ENCODE measurements around the gene PPP6R1. TPM values are rescaled to one million over a fixed set of nuclear protein-coding genes. Genes with fewer than 3 reads are reported as not detected.

Gene PPP6R1
- total and polyA plus RNA-seq, 7 donors = 17.1 to 78.1 (median 22.9) TPM

GRCh38 chr19:55283548-55284377, 24.9 kb upstream of the PPP6R1 start, which contains the start of gene BRSK1:
TSS of gene BRSK1 (plus strand) at chr19:55283997. CDS start at chr19:55284443, 446 bp downstream.
- Histone ChIP-seq H3K4me1 (peaks cover 0 to 42% (median 36%) of the 10 kb centered on the region in 4 donors), H3K36me3 (peaks cover 0 to 11% (median 0%) of the 10 kb centered on the region in 4 donors), H3K27me3 (no peaks in the 10 kb centered on the region), H3K4me3 (peak within 1 kb of the TSS; percentile 47 to 95 (median 80)), H3K27ac (peak within 1 kb of the TSS; percentile 87 to 93 (median 90)), H3K9me3 (no peaks in the 10 kb centered on the region)
- DNase-seq = peak; percentile 91
- no peak for TF ChIP-seq EP300 (IDR thresholded peaks at IDR 0.05)
- no peak for TF ChIP-seq CTCF (IDR thresholded peaks at IDR 0.05)
- TF ChIP-seq POLR2AphosphoS5 (IDR thresholded peaks at IDR 0.05) = no peak
- no peak for TF ChIP-seq POLR2A (IDR thresholded peaks at IDR 0.05)
- WGBS, 2 donors = 6 to 7% methylated on average over 44 of the region's 44 CpGs
- intact Hi-C loops (cut with DNase I) = loop anchor here (5.0 to 10.0 kb wide), 2 partner anchors 104 to 211 kb away; partner anchors contain the start of gene RPL28

DNA sequence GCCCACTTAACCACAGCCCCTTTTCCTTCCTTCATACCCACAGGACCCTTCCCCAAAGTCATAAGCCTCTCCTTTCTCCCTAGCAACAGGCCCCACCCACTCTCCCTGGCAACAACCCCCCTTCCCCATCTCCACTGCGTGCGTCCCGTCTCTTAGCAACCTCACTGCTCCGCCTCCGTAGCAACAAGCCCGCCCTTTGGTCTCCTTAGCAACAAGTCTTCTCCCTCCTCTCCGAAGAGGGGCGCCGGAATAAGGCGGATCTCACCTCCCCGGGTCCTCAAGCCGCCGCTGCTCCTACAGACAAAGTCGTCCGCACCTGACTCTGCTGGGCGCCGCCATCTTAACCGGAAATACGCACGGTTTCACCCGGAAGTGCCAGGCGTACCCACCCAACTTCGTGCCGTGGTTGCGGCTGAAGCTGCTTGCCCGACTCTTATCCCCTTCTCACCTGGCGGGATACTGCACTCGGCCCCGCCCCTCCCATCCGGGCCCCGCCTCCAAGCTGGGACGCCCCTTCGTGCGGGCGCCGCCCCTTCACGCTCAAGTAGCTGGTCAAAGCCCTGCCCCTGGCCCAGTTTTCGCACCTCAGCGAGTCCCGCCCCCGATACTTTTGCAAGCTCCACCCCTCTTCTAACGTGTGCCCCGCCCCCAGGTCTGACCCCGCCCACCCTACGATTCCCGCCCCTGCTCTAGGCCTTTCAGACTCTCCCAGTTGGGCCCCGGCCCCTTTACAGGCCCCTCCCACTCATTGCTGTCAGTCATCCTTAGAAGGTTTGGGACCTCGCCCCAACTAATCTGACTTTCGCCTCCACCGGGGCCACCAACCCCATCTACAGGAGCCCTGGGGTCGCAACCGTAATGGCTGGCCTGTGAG, 21.2 kb upstream of the PPP6R1 start, which contains the start of gene HSPBP1:
Gene HSPBP1, minus strand, starts transcription at position 341 of the 874 bp plus-strand sequence. CDS start 502 bp downstream, outside the sequence.
- Histone ChIP-seq H3K27ac (peak within 1 kb of the TSS; percentile 78 to 86 (median 81)), H3K9me3 (no peaks in the 10 kb centered on the region), H3K27me3 (no peaks in the 10 kb centered on the region), H3K36me3 (peaks cover 0 to 23% (median 3%) of the 10 kb centered on the region in 4 donors), H3K4me3 (peak within 1 kb of the TSS; percentile 47 to 80 (median 68)), H3K4me1 (peaks cover 0 to 35% (median 30%) of the 10 kb centered on the region in 4 donors)
- TF ChIP-seq POLR2AphosphoS5 (IDR thresholded peaks at IDR 0.05) (peak; percentile 15 to 69 (median 62)), CTCF (IDR thresholded peaks at IDR 0.05) (no peak)
- 5 to 6% methylated on average over 52 of the region's 52 CpGs for WGBS, 2 donors
- intact Hi-C loops (cut with DNase I) = loop anchor here (1.0 to 10.0 kb wide), 4 partner anchors 21 to 215 kb away; partner anchors contain the start of genes ISOC2, PPP6R1 and RPL28
- DNase-seq = peak; percentile 98

GRCh38 chr19:55279340-55279739, 20.5 kb upstream of the PPP6R1 start:
- H3K36me3 ChIP-seq = peaks cover 0 to 30% (median 3%) of the 10 kb centered on the region in 4 donors
- no peak for DNase-seq
- peaks cover 0 to 28% (median 24%) of the 10 kb centered on the region in 4 donors for H3K4me1 ChIP-seq
- no peaks in the 10 kb centered on the region for H3K9me3 ChIP-seq
- H3K27me3 ChIP-seq = no peaks in the 10 kb centered on the region
- peak overlapping the region; percentile 47 to 80 (median 68) for H3K4me3 ChIP-seq
- TF ChIP-seq EP300 (IDR thresholded peaks at IDR 0.05) (no peak), POLR2A (IDR thresholded peaks at IDR 0.05) (no peak), POLR2AphosphoS5 (IDR thresholded peaks at IDR 0.05) (no peak), CTCF (IDR thresholded peaks at IDR 0.05) (no peak)
- WGBS, 2 donors = 5 to 13% methylated on average over 23 of the region's 23 CpGs
- H3K27ac ChIP-seq = peak overlapping the region; percentile 78 to 86 (median 81)
- intact Hi-C loops (cut with DNase I) = no loop called here

DNA sequence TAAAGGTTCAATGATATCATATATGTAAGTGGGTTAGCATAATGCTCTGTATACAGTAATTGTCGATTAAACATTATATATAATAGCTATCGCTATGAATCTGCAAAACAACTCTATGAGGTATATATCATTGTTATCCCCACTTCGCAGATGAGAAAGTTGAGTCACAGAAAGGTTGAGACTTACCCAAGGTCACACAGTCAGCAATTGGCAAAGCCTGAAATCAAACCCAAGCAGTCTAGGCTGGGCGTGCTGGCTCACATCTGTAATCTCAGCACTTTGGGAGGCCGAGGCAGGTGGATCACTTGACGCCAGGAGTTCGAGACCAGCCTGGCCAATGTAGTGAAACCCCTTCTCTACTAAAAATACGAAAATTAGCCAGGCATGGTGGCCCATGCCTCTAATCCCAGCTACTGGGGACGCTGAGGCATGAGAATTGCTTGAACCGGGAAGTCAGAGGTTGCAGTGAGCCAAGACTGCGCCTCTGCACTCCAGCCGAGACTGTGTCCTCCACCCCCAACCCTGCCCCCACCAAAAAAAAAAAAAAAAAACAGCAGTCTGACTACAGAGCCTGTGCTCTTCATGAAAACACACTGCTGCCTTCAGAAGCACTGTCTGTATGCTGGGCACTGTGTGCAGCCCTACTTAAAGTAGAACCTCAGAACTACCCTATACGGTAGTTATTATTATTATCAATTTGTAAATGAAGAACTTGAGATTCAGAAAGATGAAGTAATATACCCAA, 19.7 kb upstream of the PPP6R1 start:
- 90 to 94% methylated on average over 13 of the region's 13 CpGs for WGBS, 2 donors
- peaks cover 0 to 23% (median 19%) of the 10 kb centered on the region in 4 donors for H3K4me1 ChIP-seq
- TF ChIP-seq EP300 (IDR thresholded peaks at IDR 0.05) = no peak
- no peak for TF ChIP-seq CTCF (IDR thresholded peaks at IDR 0.05)
- no peak for TF ChIP-seq POLR2A (IDR thresholded peaks at IDR 0.05)
- TF ChIP-seq POLR2AphosphoS5 (IDR thresholded peaks at IDR 0.05) = no peak

More for the DNA sequence above, 19.7 kb upstream of the PPP6R1 start:
- no peak overlapping the region for H3K27ac ChIP-seq
- intact Hi-C loops (cut with DNase I) = no loop called here
- H3K9me3 ChIP-seq = no peaks in the 10 kb centered on the region
- H3K27me3 ChIP-seq = no peaks in the 10 kb centered on the region
- no peak overlapping the region for H3K4me3 ChIP-seq
- H3K36me3 ChIP-seq = peaks cover 0 to 38% (median 7%) of the 10 kb centered on the region in 4 donors
- no peak for DNase-seq
